ENCODE results near the gene CATSPERD. TPM values are rescaled to one million over a fixed set of nuclear protein-coding genes. Genes with fewer than 3 reads are reported as not detected.

The CATSPERD gene
- total and polyA plus RNA-seq, 9 of the 15 experiments (the other 6 are each of a cell fraction or from before 2014, with no cell fraction given): not detected

DNA sequence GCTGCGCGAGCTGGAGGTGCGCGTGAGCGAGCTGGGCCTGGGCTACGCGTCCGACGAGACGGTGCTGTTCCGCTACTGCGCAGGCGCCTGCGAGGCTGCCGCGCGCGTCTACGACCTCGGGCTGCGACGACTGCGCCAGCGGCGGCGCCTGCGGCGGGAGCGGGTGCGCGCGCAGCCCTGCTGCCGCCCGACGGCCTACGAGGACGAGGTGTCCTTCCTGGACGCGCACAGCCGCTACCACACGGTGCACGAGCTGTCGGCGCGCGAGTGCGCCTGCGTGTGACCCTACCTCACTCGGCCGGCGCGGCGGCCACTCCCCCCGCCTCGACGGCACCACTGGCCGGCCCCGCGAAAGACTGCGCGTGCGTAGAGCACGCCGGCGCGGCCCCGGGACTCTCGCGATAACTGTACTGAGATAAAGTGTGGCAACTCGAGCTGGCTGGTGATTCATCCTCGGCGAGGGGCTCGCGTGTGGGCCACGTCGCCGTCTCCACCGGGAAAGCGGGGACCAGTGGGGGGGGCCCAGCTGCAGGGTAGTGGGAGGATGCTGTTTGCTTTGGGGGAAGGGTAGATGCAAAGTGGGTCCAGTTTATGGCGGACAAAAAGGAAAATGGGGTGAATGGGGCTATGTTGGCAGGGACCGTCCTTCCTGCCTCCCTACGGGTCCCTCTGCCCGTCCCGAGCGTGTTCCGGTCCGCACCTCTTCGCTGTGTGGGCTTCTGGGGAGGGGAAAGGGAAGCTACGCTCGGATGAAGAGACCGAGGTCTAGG is 107.6 kb downstream of the CATSPERD start (continued):
- TF ChIP-seq, protein P1, sequence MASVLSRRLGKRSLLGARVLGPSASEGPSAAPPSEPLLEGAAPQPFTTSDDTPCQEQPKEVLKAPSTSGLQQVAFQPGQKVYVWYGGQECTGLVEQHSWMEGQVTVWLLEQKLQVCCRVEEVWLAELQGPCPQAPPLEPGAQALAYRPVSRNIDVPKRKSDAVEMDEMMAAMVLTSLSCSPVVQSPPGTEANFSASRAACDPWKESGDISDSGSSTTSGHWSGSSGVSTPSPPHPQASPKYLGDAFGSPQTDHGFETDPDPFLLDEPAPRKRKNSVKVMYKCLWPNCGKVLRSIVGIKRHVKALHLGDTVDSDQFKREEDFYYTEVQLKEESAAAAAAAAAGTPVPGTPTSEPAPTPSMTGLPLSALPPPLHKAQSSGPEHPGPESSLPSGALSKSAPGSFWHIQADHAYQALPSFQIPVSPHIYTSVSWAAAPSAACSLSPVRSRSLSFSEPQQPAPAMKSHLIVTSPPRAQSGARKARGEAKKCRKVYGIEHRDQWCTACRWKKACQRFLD (CRISPR knock-in tag; IDR thresholded peaks at IDR 0.05): peak; percentile 74; the same call in 1 of the 2 replicates
- TF ChIP-seq FOXK2 (conservative IDR thresholded peaks at IDR 0.05 in 1 of 2, IDR thresholded peaks at IDR 0.05 in 1 of 2; ENCODE audit: low read depth in 2 of 2) (no peak), SRSF9 (IDR thresholded peaks at IDR 0.05; ENCODE audit: borderline replicate concordance, low read depth, low read length) (no peak), ZNF436 (CRISPR knock-in tag; IDR thresholded peaks at IDR 0.05) (no peak), MCM3 (IDR thresholded peaks at IDR 0.05) (no peak), KDM1A (IDR thresholded peaks at IDR 0.05) (peak in 1 of 2 experiments; percentile 23; a peak in 1 of 4 replicates), KHSRP (IDR thresholded peaks at IDR 0.05) (no peak), BCOR (IDR thresholded peaks at IDR 0.05) (peak; percentile 58; the same call in 1 of the 2 replicates), POU5F1 (IDR thresholded peaks at IDR 0.05; ENCODE audit: borderline replicate concordance, low read depth, low read length, partially characterized antibody) (no peak), ZNF780A (CRISPR knock-in tag; IDR thresholded peaks at IDR 0.05) (no peak), CC2D1A (IDR thresholded peaks at IDR 0.05) (no peak), ZNF431 (CRISPR knock-in tag; IDR thresholded peaks at IDR 0.05) (no peak), U2AF1 (optimal IDR thresholded peaks at IDR 0.05; ENCODE audit: low read depth, low read length) (no peak), CBX2 (IDR thresholded peaks at IDR 0.05; ENCODE audit: insufficient read depth, low read length, poor library complexity, severe bottlenecking) (no peak), ZBTB17 (CRISPR knock-in tag; IDR thresholded peaks at IDR 0.05) (peak; percentile 75), ZNF586 (CRISPR knock-in tag; conservative IDR thresholded peaks at IDR 0.05) (no peak), GATAD2A (IDR thresholded peaks at IDR 0.05) (peak; percentile 82; the same call in 1 of the 2 replicates)
- TF ChIP-seq, protein P2, sequence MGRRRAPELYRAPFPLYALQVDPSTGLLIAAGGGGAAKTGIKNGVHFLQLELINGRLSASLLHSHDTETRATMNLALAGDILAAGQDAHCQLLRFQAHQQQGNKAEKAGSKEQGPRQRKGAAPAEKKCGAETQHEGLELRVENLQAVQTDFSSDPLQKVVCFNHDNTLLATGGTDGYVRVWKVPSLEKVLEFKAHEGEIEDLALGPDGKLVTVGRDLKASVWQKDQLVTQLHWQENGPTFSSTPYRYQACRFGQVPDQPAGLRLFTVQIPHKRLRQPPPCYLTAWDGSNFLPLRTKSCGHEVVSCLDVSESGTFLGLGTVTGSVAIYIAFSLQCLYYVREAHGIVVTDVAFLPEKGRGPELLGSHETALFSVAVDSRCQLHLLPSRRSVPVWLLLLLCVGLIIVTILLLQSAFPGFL (CRISPR knock-in tag; IDR thresholded peaks at IDR 0.05): no peak
- TF ChIP-seq, protein P3, sequence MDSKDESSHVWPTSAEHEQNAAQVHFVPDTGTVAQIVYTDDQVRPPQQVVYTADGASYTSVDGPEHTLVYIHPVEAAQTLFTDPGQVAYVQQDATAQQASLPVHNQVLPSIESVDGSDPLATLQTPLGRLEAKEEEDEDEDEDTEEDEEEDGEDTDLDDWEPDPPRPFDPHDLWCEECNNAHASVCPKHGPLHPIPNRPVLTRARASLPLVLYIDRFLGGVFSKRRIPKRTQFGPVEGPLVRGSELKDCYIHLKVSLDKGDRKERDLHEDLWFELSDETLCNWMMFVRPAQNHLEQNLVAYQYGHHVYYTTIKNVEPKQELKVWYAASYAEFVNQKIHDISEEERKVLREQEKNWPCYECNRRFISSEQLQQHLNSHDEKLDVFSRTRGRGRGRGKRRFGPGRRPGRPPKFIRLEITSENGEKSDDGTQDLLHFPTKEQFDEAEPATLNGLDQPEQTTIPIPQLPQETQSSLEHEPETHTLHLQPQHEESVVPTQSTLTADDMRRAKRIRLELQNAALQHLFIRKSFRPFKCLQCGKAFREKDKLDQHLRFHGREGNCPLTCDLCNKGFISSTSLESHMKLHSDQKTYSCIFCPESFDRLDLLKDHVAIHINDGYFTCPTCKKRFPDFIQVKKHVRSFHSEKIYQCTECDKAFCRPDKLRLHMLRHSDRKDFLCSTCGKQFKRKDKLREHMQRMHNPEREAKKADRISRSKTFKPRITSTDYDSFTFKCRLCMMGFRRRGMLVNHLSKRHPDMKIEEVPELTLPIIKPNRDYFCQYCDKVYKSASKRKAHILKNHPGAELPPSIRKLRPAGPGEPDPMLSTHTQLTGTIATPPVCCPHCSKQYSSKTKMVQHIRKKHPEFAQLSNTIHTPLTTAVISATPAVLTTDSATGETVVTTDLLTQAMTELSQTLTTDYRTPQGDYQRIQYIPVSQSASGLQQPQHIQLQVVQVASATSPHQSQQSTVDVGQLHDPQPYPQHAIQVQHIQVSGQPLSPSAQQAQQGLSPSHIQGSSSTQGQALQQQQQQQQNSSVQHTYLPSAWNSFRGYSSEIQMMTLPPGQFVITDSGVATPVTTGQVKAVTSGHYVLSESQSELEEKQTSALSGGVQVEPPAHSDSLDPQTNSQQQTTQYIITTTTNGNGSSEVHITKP (IDR thresholded peaks at IDR 0.05; ENCODE audit: partially characterized antibody): peak; percentile 54
- TF ChIP-seq, protein P4, sequence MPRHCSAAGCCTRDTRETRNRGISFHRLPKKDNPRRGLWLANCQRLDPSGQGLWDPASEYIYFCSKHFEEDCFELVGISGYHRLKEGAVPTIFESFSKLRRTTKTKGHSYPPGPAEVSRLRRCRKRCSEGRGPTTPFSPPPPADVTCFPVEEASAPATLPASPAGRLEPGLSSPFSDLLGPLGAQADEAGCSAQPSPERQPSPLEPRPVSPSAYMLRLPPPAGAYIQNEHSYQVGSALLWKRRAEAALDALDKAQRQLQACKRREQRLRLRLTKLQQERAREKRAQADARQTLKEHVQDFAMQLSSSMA (CRISPR knock-in tag; IDR thresholded peaks at IDR 0.05): 0 out of 2 replicates have a peak, but pooled peaks have one; percentile 30
- TF ChIP-seq, protein P5, sequence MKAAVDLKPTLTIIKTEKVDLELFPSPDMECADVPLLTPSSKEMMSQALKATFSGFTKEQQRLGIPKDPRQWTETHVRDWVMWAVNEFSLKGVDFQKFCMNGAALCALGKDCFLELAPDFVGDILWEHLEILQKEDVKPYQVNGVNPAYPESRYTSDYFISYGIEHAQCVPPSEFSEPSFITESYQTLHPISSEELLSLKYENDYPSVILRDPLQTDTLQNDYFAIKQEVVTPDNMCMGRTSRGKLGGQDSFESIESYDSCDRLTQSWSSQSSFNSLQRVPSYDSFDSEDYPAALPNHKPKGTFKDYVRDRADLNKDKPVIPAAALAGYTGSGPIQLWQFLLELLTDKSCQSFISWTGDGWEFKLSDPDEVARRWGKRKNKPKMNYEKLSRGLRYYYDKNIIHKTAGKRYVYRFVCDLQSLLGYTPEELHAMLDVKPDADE (conservative IDR thresholded peaks at IDR 0.05; ENCODE audit: control insufficient read depth, low read depth, low read length): no peak; the same call in 1 of the 2 replicates

Data from K562 (cell line).